ENCODE data around the gene PTK7.

- TF ChIP-seq CTCF (IDR thresholded peaks at IDR 0.05) (peak in 3 of 7 experiments; percentile 25 to 38 (median 31)), POLR2AphosphoS5 (IDR thresholded peaks at IDR 0.05) (no peak), EP300 (IDR thresholded peaks at IDR 0.05) (no peak)
These were observed 6.0 kb upstream of the PTK7 start for GRCh38 chr6:43070028-43070632.
